GM15510 (cell line): ENCODE results near the gene EPB41L2.

Experiments used
- POLR2A ChIP-seq: IDR thresholded peaks from 3 replicates; pipeline ENCODE4 v1.6.1; 2011; ENCODE audit warnings: borderline replicate concordance; ENCODE audit not compliant: insufficient read length; ENCODE audit errors: extremely low read depth

Gene EPB41L2

GRCh38 chr6:130966344-130966980 is 96.6 kb downstream of the EPB41L2 start:
- TF ChIP-seq POLR2A, result no peak

GRCh38 chr6:130965656-130966055 is 97.4 kb downstream of the EPB41L2 start:
- no peak for TF ChIP-seq POLR2A

- no peak for TF ChIP-seq POLR2A
Observed at GRCh38 chr6:130964808-130965604, 98.0 kb downstream of the EPB41L2 start.

DNA sequence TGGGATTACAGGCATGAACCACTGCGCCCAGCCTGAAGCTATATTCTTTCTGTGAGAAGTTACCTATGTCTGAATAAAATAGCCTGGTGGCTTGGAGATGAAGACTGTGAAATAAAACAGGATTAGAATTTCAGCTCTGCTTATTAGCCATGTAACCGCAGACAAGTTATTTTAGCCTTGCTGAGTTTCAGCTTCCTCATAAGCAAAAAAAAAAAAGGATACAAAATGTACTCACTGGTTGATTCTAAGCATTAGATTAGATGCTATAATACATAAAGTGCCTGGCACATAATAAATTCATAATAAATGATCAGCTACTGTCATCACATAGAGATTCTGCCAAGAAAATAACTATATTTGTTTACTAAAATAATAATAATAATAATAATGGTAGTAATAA is 98.8 kb downstream of the EPB41L2 start:
- TF ChIP-seq POLR2A, result no peak

DNA sequence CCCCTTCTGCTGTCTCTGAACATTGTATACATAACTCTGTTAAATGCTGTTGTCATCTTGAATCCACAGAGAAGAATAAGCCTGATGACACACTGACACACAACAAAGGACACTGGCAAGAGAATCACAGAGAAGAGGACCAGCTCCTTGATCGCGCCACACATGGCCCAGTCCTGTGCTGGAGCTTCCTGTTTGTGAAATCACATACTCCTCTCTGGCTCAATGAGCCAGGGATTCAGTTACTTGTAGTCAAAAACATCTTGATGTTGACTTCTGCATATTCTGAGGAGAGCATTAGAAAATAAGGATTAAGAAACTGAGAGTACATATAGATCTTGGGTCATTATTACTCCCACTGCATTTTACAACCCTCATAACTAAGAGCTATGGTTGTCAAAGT is 100.1 kb downstream of the EPB41L2 start:
- no peak for TF ChIP-seq POLR2A

- no peak for TF ChIP-seq POLR2A
Observed at GRCh38 chr6:130961148-130961547, 101.9 kb downstream of the EPB41L2 start.

GRCh38 chr6:130959951-130960350 is 103.1 kb downstream of the EPB41L2 start:
- TF ChIP-seq POLR2A, result no peak

DNA sequence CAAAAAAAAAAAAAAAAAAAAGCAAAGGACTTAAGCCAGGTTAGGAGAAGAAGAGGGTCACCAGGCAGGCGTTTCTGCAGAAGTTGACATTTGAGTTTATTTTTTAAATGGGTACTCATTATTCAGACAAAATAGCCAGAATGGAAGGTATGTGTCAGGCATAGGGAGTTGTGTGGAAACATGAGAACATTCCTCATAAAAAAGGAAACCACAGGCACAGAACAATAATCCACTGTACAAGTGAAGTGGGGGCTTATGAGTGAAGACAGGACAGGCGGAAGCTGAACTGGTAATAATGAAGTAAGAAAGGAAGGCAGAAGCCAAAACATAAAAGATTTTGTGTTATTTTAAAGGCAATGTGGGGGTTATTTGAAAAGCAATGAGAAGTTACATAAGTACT is 104.6 kb downstream of the EPB41L2 start:
- no peak for TF ChIP-seq POLR2A

DNA sequence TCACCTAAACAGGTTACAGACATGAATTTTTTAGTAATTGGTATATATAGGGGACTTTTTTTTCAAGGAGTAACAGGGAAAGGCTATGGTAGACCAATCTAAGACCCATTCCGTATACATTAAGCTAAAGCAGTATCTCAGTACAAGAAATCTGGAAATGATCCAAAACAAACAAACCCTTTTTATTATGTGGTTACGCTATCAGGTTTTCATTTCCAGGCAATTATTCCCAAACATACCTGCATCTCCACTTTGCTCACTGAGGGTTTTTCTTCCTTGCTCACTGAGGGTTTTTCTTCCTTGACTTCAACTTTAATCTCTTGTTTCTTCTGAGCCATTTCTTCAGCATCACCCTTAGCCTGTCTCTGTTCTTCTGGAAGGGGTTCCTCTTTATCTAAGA is 107.3 kb downstream of the EPB41L2 start:
- no peak for TF ChIP-seq POLR2A

DNA sequence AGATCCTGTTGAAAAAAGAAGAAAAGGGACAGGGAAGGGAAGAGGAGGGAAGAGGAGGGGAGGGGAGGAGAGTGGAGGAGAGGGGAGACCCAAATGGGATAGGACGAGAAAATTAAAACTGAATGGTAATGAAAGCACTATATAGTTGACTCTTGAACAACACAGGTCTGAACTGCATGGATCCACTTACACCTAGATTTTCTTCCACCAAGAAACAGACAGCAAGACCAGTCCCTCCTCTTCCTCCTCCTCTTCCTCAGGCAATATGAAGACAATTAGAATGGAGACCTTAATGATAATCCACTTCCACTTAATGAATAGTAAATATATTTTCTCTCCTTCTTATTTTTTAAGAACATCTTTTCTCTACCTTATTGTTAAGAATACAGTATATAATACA is 113.5 kb downstream of the EPB41L2 start:
- TF ChIP-seq POLR2A, result no peak

DNA sequence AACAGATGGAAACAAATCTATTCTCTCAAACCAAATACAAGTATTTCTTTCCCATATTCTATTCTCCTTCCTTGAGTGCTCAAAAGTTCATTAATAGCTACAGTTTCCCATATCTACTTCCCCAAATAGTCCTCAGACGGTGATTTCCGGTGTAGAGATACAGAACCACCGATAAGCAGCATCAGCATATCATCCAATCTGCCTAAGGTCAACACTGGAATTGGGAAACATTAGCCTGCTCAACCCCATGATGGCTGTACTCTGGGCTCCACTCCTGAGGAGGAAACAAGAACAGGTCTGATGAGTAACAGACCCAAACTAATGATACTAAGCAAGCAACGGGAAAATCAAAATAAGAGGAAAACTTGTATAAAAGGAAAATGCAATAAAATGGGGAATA is 115.6 kb downstream of the EPB41L2 start:
- no peak for TF ChIP-seq POLR2A

DNA sequence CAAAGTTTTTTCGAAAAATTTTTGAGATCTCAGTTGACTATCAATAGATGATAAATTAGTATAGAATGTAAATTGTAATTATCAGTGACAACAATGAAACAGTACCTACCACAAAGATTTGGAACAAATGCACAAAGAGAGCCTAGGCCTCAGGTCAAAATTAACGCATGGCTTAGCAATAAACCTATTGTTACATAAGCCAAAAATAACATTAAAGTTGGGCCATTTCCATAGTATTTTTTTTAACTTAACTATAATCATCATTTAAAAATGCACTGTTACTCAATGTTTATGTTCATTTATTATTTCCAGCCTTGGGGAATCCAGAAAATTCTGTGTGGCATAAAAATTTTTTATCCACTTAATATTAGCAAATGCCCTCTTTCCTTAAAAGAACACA is 117.0 kb downstream of the EPB41L2 start:
- TF ChIP-seq POLR2A, result no peak

DNA sequence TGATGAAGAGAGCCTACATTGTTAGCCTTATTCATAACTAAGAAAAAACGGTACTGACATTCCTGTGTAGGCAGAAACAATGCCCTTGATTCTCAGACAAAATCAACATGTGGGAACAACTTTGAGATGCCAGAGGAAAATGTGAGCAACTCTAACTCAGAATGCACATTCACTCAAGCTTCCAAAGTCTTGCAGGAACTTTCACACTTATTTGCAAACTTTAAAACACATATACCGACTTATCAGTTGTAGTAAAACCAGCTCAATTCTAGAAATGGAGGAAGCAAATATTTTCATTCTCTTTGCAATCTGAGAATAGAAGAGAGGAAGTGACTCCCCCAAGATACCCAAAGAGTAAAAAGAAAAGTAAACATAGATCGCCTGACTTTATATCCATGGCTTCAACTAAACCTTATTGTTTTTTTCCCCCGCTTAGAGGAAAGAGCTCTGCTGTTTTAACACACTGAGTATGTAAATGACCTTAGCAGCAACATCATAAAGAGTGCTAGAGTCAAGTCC is 117.6 kb downstream of the EPB41L2 start:
- TF ChIP-seq POLR2A, result no peak

- no peak for TF ChIP-seq POLR2A
Observed at GRCh38 chr6:130944486-130944885, 118.6 kb downstream of the EPB41L2 start.

DNA sequence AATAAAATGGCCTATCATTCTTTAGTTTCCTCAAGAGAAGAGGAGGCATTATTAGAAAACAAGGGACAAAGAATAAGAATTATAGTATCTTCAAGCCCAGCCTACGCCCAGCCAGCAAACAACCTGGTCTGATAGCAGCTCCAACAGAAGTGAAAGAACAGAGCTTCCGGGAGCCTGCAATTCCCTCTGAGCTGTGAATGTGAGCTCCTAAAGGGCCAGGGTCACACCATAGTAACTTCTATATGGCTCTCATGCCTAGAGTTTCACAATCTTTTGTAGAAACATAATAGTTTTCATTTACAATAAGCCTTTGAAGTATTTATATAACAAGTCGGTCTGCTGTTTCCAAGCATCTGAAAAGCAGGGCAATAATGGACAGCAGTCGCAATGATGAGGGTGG is 119.3 kb downstream of the EPB41L2 start:
- no peak for TF ChIP-seq POLR2A
